Measurements from ENCODE around the gene IGSF3.
A peak's percentile ranks its signal among the peaks of the same experiment; 100 is the strongest.

Gene IGSF3

DNA sequence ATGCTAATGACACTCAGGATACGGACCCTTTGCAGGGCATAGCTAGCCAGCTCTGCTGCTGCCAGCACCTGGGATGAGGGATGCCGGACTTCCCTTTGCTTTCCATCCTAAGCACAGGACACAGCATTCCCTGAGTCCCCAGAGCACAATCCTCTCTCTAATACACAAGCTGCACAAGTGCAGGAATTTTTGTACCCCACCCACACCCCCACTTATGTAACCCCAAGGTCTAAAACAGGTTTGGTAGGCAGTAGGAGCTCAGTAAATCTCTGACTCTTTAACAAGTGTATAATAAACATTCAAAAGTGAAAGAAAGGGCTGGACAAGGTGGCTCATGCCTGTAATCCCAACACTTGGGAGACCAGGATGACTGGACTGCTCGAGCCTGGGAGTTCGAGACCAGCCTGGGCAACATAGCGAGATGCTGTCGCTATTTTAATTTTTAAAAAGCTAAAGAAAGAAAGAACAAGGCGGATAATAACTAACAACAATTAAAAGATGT, 42.2 kb upstream of the IGSF3 start:
- no peak for TF ChIP-seq TSHZ2 (CRISPR knock-in tag; IDR thresholded peaks at IDR 0.05)
- no peak for TF ChIP-seq TOX (CRISPR knock-in tag; IDR thresholded peaks at IDR 0.05; ENCODE audit: borderline replicate concordance)
- TF ChIP-seq CREB5 (CRISPR knock-in tag; IDR thresholded peaks at IDR 0.05; ENCODE audit: low read depth), result no peak
- no peak for TF ChIP-seq ZNF8 (CRISPR knock-in tag; IDR thresholded peaks at IDR 0.05)
- no peak for TF ChIP-seq TCF4 (CRISPR knock-in tag; IDR thresholded peaks at IDR 0.05; ENCODE audit: borderline replicate concordance)
- no peak for TF ChIP-seq ZFP30 (CRISPR knock-in tag; IDR thresholded peaks at IDR 0.05)
- TF ChIP-seq SNAI2 (CRISPR knock-in tag; IDR thresholded peaks at IDR 0.05), result no peak
- no peak for TF ChIP-seq ZNF70 (CRISPR knock-in tag; IDR thresholded peaks at IDR 0.05)
- no peak for TF ChIP-seq CSRNP3 (CRISPR knock-in tag; IDR thresholded peaks at IDR 0.05)
- no peak for TF ChIP-seq GLIS3 (CRISPR knock-in tag; IDR thresholded peaks at IDR 0.05)
- no peak for TF ChIP-seq CSDC2 (CRISPR knock-in tag; IDR thresholded peaks at IDR 0.05)
- ATAC-seq, result no peak

- no peak; the same call in 2 of the 3 replicates for ATAC-seq
- TF ChIP-seq PPARA (CRISPR knock-in tag; IDR thresholded peaks at IDR 0.05; ENCODE audit: borderline replicate concordance) (no peak), ISL1 (CRISPR knock-in tag; IDR thresholded peaks at IDR 0.05) (no peak), SNAI2 (CRISPR knock-in tag; IDR thresholded peaks at IDR 0.05) (no peak), BACH2 (CRISPR knock-in tag; IDR thresholded peaks at IDR 0.05; ENCODE audit: borderline replicate concordance) (no peak), TCF4 (CRISPR knock-in tag; IDR thresholded peaks at IDR 0.05; ENCODE audit: borderline replicate concordance) (peak; percentile 53; the same call in 1 of the 2 replicates), GLIS3 (CRISPR knock-in tag; IDR thresholded peaks at IDR 0.05) (no peak), ZFP30 (CRISPR knock-in tag; IDR thresholded peaks at IDR 0.05) (no peak), TSHZ2 (CRISPR knock-in tag; IDR thresholded peaks at IDR 0.05) (peak; percentile 77), ZC3H10 (CRISPR knock-in tag; IDR thresholded peaks at IDR 0.05) (no peak), CSRNP3 (CRISPR knock-in tag; IDR thresholded peaks at IDR 0.05) (no peak), ZFP3 (CRISPR knock-in tag; IDR thresholded peaks at IDR 0.05) (no peak), ARNTL (CRISPR knock-in tag; IDR thresholded peaks at IDR 0.05; ENCODE audit: borderline replicate concordance, low read depth) (no peak), ESRRG (CRISPR knock-in tag; IDR thresholded peaks at IDR 0.05) (no peak), OSR1 (CRISPR knock-in tag; IDR thresholded peaks at IDR 0.05) (no peak)
Measured at GRCh38 chr1:116708255-116708900, 40.8 kb upstream of the IGSF3 start.

DNA sequence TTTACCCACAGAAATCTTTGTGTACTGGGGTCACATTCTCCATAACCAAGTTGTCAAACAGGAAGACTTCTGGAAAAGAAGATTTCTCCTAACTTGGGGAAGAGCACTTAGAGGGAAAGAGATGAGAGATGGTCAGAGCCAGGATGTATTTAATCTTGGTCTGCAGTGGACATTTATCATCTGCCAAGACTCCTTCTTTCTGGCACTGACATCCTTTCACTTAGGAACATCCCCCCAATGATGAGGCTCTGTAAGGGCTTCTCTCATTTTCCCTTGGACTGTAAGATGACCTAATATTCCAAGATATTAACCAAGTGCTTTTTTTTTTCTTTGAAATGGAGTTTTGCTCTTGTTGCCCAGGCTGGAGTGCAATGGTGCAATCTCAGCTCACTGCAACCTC, 39.3 kb upstream of the IGSF3 start:
- no peak for ATAC-seq
- no peak for TF ChIP-seq TCF4 (CRISPR knock-in tag; IDR thresholded peaks at IDR 0.05; ENCODE audit: borderline replicate concordance)
- TF ChIP-seq, protein P1, sequence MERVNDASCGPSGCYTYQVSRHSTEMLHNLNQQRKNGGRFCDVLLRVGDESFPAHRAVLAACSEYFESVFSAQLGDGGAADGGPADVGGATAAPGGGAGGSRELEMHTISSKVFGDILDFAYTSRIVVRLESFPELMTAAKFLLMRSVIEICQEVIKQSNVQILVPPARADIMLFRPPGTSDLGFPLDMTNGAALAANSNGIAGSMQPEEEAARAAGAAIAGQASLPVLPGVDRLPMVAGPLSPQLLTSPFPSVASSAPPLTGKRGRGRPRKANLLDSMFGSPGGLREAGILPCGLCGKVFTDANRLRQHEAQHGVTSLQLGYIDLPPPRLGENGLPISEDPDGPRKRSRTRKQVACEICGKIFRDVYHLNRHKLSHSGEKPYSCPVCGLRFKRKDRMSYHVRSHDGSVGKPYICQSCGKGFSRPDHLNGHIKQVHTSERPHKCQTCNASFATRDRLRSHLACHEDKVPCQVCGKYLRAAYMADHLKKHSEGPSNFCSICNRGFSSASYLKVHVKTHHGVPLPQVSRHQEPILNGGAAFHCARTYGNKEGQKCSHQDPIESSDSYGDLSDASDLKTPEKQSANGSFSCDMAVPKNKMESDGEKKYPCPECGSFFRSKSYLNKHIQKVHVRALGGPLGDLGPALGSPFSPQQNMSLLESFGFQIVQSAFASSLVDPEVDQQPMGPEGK (CRISPR knock-in tag; IDR thresholded peaks at IDR 0.05; ENCODE audit: borderline replicate concordance), result no peak
- TF ChIP-seq ZFP30 (CRISPR knock-in tag; IDR thresholded peaks at IDR 0.05), result no peak
- no peak for TF ChIP-seq CREB5 (CRISPR knock-in tag; IDR thresholded peaks at IDR 0.05; ENCODE audit: low read depth)
- TF ChIP-seq ESRRG (CRISPR knock-in tag; IDR thresholded peaks at IDR 0.05), result no peak
- TF ChIP-seq OSR1 (CRISPR knock-in tag; IDR thresholded peaks at IDR 0.05), result no peak
- TF ChIP-seq PPARA (CRISPR knock-in tag; IDR thresholded peaks at IDR 0.05; ENCODE audit: borderline replicate concordance), result no peak
- no peak for TF ChIP-seq GLIS3 (CRISPR knock-in tag; IDR thresholded peaks at IDR 0.05)
- no peak for TF ChIP-seq ZFP3 (CRISPR knock-in tag; IDR thresholded peaks at IDR 0.05)
- TF ChIP-seq CSRNP3 (CRISPR knock-in tag; IDR thresholded peaks at IDR 0.05), result no peak
- TF ChIP-seq ARNTL (CRISPR knock-in tag; IDR thresholded peaks at IDR 0.05; ENCODE audit: borderline replicate concordance, low read depth), result no peak
- TF ChIP-seq TOX (CRISPR knock-in tag; IDR thresholded peaks at IDR 0.05; ENCODE audit: borderline replicate concordance), result no peak

All from SK-N-SH treated with all-trans-retinoic acid at 6 μM for 48 hours (cell line).